Right lung (tissue), 5 donors: ENCODE data around the gene FNDC3B. TPM values are rescaled to one million over a fixed set of nuclear protein-coding genes. Genes with fewer than 3 reads are reported as not detected.

Experiments
- DNase-seq, 2 donors: peaks; one replicate each; pipeline ENCODE4 v3.0.0-alpha.2; 2013
- polyA plus RNA-seq, 5 donors: library from polyadenylated mRNA; unstranded; fragments of 120-200 nt; gene quantifications; one replicate each; pipeline versions ENCODE4 v1.2.1 to v1.2.3, GENCODE V29; 2013; ENCODE audit warnings: inconsistent platforms in 1 of 5, low replicate concordance in 1 of 5; ENCODE audit not compliant: insufficient read length in 5 of 5, insufficient read depth in 1 of 5

Gene FNDC3B
- polyA plus RNA-seq, 5 donors = 27.6 to 52.1 (median 40.2) TPM

- no peak for DNase-seq
Measured at GRCh38 chr3:172148702-172149565, 109.6 kb downstream of the FNDC3B start.

- no peak for DNase-seq
Measured at GRCh38 chr3:172150268-172150667, 110.9 kb downstream of the FNDC3B start.

- DNase-seq = no peak
Measured at GRCh38 chr3:172150913-172151650, 111.7 kb downstream of the FNDC3B start.

- DNase-seq = no peak
Measured at GRCh38 chr3:172151651-172152649, 112.6 kb downstream of the FNDC3B start.

- DNase-seq = no peak
Measured at GRCh38 chr3:172152874-172153273, 113.5 kb downstream of the FNDC3B start.

- peak; percentile 73 to 76 for DNase-seq
Measured at GRCh38 chr3:172153335-172153861, 114.0 kb downstream of the FNDC3B start.

GRCh38 chr3:172154768-172155664 lies 115.6 kb downstream of the FNDC3B start:
- no peak for DNase-seq

- DNase-seq = no peak
Measured at GRCh38 chr3:172155897-172156585, 116.7 kb downstream of the FNDC3B start.

GRCh38 chr3:172156586-172156955 lies 117.2 kb downstream of the FNDC3B start:
- no peak for DNase-seq

GRCh38 chr3:172157564-172158258 lies 118.3 kb downstream of the FNDC3B start:
- no peak for DNase-seq

GRCh38 chr3:172158741-172159140 lies 119.4 kb downstream of the FNDC3B start:
- no peak for DNase-seq

- no peak for DNase-seq
Measured at GRCh38 chr3:172159376-172159775, 120.0 kb downstream of the FNDC3B start.

GRCh38 chr3:172159962-172160538 lies 120.7 kb downstream of the FNDC3B start:
- no peak for DNase-seq

GRCh38 chr3:172161133-172161789 lies 121.9 kb downstream of the FNDC3B start:
- DNase-seq = no peak

- no peak for DNase-seq
Measured at GRCh38 chr3:172161959-172162358, 122.6 kb downstream of the FNDC3B start.

- DNase-seq = no peak
Measured at GRCh38 chr3:172163320-172163719, 123.9 kb downstream of the FNDC3B start.

GRCh38 chr3:172164620-172165362 lies 125.4 kb downstream of the FNDC3B start:
- no peak for DNase-seq
